ENCODE data around the gene NPL. TPM values are rescaled to one million over a fixed set of nuclear protein-coding genes. Genes with fewer than 3 reads are reported as not detected.
A peak's percentile ranks its signal among the peaks of the same experiment; 100 is the strongest.

The NPL gene
- total and polyA plus RNA-seq, 9 of the 15 experiments (the other 6 are each of a cell fraction or from before 2014, with no cell fraction given) = 9.9 to 22.3 (median 14.2) TPM

- TF ChIP-seq AFF1 (IDR thresholded peaks at IDR 0.05; ENCODE audit: low read depth in 1 of 2, partially characterized antibody in 2 of 2) = peak in 1 of 2 experiments; percentile 99
- TF ChIP-seq PCBP2 (IDR thresholded peaks at IDR 0.05; ENCODE audit: low read depth, low read length, poor library complexity, severe bottlenecking) = no peak
- 0 out of 4 replicates have a peak, but pooled peaks of 1 of the 2 experiments have one; percentile 20 for TF ChIP-seq MAZ (CRISPR knock-in tag; conservative IDR thresholded peaks at IDR 0.05 in 1 of 2, IDR thresholded peaks at IDR 0.05 in 1 of 2)
- no peak for TF ChIP-seq MCM5 (IDR thresholded peaks at IDR 0.05; ENCODE audit: low read depth)
- TF ChIP-seq ZNF41 (CRISPR knock-in tag; conservative IDR thresholded peaks at IDR 0.05) = no peak
- TF ChIP-seq NFXL1 (CRISPR knock-in tag; IDR thresholded peaks at IDR 0.05) = no peak
- TF ChIP-seq PURB (CRISPR knock-in tag; IDR thresholded peaks at IDR 0.05; ENCODE audit: low read depth) = no peak
- no peak for TF ChIP-seq SETDB1 (IDR thresholded peaks at IDR 0.05; ENCODE audit: low read length)
- TF ChIP-seq NR0B1 (IDR thresholded peaks at IDR 0.05; ENCODE audit: partially characterized antibody) = no peak
- no peak for TF ChIP-seq PHF20 (IDR thresholded peaks at IDR 0.05; ENCODE audit: partially characterized antibody)
- TF ChIP-seq SOX6 (IDR thresholded peaks at IDR 0.05) = peak; percentile 45; the same call in 1 of the 2 replicates
- TF ChIP-seq ZNF395 (CRISPR knock-in tag; IDR thresholded peaks at IDR 0.05) = no peak
- no peak for TF ChIP-seq DDX20 (tag; IDR thresholded peaks at IDR 0.05; ENCODE audit: low read depth)
- no peak for TF ChIP-seq HBP1 (CRISPR knock-in tag; IDR thresholded peaks at IDR 0.05)
- no peak for TF ChIP-seq IFI16 (CRISPR knock-in tag; IDR thresholded peaks at IDR 0.05)
- no peak for TF ChIP-seq ZBTB5 (IDR thresholded peaks at IDR 0.05)
- TF ChIP-seq NFE2L1 (tag; IDR thresholded peaks at IDR 0.05; ENCODE audit: borderline replicate concordance, low read depth) = no peak
Measured at GRCh38 chr1:182869241-182869666, 79.7 kb downstream of the NPL start (continued).

Data from K562 (cell line).